SK-N-SH (cell line): ENCODE results near the gene DNASE1L2.

Experiments used
- CTCF ChIP-seq: fragments of 200-600 bp; sonication (generic); IDR thresholded peaks from 2 replicates; pipeline ENCODE4 v1.6.1; 2017; ENCODE audit warnings: antibody characterized with exemption, mild to moderate bottlenecking, moderate library complexity
- EP300 ChIP-seq, 2 experiments: IDR thresholded peaks; 2 replicates each; pipeline versions ENCODE4 v1.4.0 to v1.6.1; 2012; ENCODE audit warnings: borderline replicate concordance in 1 of 2, low read depth in 1 of 2, low read length in 1 of 2
- MAX ChIP-seq: IDR thresholded peaks from 2 replicates; pipeline ENCODE4 v1.4.0; 2012; ENCODE audit warnings: low read depth
- RAD21 ChIP-seq: IDR thresholded peaks from 2 replicates; pipeline ENCODE4 v1.6.1; 2012; ENCODE audit warnings: mild to moderate bottlenecking, low read length
- RCOR1 ChIP-seq: fragments of 150-350 bp; IDR thresholded peaks from 2 replicates; pipeline ENCODE4 v1.6.1; 2017; ENCODE audit warnings: antibody characterized with exemption, low read length
- RXRA ChIP-seq: IDR thresholded peaks from 2 replicates; pipeline ENCODE4 v1.4.0; 2012; ENCODE audit warnings: low read depth, mild to moderate bottlenecking, borderline replicate concordance
- SMC3 ChIP-seq: IDR thresholded peaks from 2 replicates; pipeline ENCODE4 v1.6.1; 2012; ENCODE audit warnings: low read depth, low read length, improper control_type of control experiment
- USF1 ChIP-seq: IDR thresholded peaks from 2 replicates; pipeline ENCODE4 v1.4.0; 2012; ENCODE audit warnings: low read depth, borderline replicate concordance

- TF ChIP-seq CTCF (no peak), MAX (peak; percentile 84), RCOR1 (no peak), RXRA (no peak), RAD21 (no peak), EP300 (IDR thresholded peaks at IDR 0.05; ENCODE audit: borderline replicate concordance in 1 of 2, low read depth in 1 of 2, low read length in 1 of 2) (no peak), USF1 (no peak), SMC3 (no peak)
Measured at GRCh38 chr16:2223221-2223941, 12.9 kb upstream of the DNASE1L2 start, which contains the start of gene E4F1.
